Panc1 (cell line): ENCODE data around the gene RAP1B. TPM values are rescaled to one million over a fixed set of nuclear protein-coding genes. Genes with fewer than 3 reads are reported as not detected.

ENCODE experiments used
- ATAC-seq: fragments of 200-7000 bp; cut with Tn5 transposase; 2 replicates; pipeline ENCODE4 v1.9.1; 2020; ENCODE audit warnings: mild to moderate bottlenecking, moderate library complexity
- BruUV-seq: library from RNA; stranded (reverse); fragments of 400-500 nt; replicated peaks from 2 replicates; lab custom pipeline; 2021; lab: Mats Ljungman, UMichigan
- CTCF ChIA-PET: fragments of 300-600 bp; sonication (Branson Sonifier 250); formaldehyde crosslinking; loops from one replicate; lab custom pipeline; 2022; ENCODE audit warnings: antibody characterized with exemption; lab: Charles Lee
- POLR2A ChIA-PET: fragments of 300-600 bp; sonication (Branson Sonifier 250); formaldehyde crosslinking; loops from one replicate; lab custom pipeline; 2022; ENCODE audit warnings: antibody characterized with exemption; lab: Charles Lee
- DNase-seq: peaks from one replicate; pipeline ENCODE4 v3.0.0-alpha.2; 2010; ENCODE audit warnings: low read depth, low spot score
- H3K27ac ChIP-seq: 2 replicates; pipeline ENCODE4 v1.5.1; 2011; ENCODE audit warnings: mild to moderate bottlenecking, low read length, inconsistent platforms
- H3K27me3 ChIP-seq: fragments of 200-500 bp; sonication (Bioruptor generic); 2 replicates; pipeline ENCODE4 v1.6.0; 2014; ENCODE audit warnings: low read length, inconsistent platforms; ENCODE audit not compliant: control insufficient read depth, insufficient read depth
- H3K36me3 ChIP-seq: fragments of 200-500 bp; sonication (Bioruptor generic); 2 replicates; pipeline ENCODE4 v1.5.1; 2014; ENCODE audit warnings: inconsistent platforms, mild to moderate bottlenecking, low read length, moderate library complexity; ENCODE audit not compliant: control insufficient read depth, insufficient read depth
- H3K4me1 ChIP-seq: 2 replicates; pipeline ENCODE4 v1.5.1; 2011; ENCODE audit warnings: inconsistent platforms, mild to moderate bottlenecking, low read length, moderate library complexity; ENCODE audit not compliant: control insufficient read depth, insufficient read depth
- H3K4me3 ChIP-seq, 2 experiments: 2 replicates each; pipeline ENCODE4 v1.5.1; 2011 to 2012; ENCODE audit warnings: low read depth in 2 of 2, low read length in 2 of 2, mild to moderate bottlenecking in 2 of 2, inconsistent platforms in 1 of 2, moderate library complexity in 1 of 2
- H3K9me3 ChIP-seq: fragments of 200-500 bp; sonication (Bioruptor generic); 2 replicates; pipeline ENCODE4 v1.5.1; 2014; ENCODE audit warnings: low read depth, mild to moderate bottlenecking, inconsistent platforms, low read length, moderate library complexity; ENCODE audit not compliant: control insufficient read depth, insufficient read depth
- CTCF ChIP-seq: fragments of 450-650 bp; IDR thresholded peaks from 2 replicates; pipeline ENCODE4 v1.5.1; 2017; ENCODE audit warnings: mild to moderate bottlenecking
- POLR2AphosphoS5 ChIP-seq: IDR thresholded peaks from 2 replicates; pipeline ENCODE4 v1.6.1; 2012; ENCODE audit warnings: mild to moderate bottlenecking, low read depth, low read length, moderate library complexity
- REST ChIP-seq, 2 experiments: IDR thresholded peaks; 2 replicates each; pipeline ENCODE4 v1.6.1; 2011 to 2012; ENCODE audit warnings: low read depth in 2 of 2, control low read depth in 1 of 2, low read length in 1 of 2, mild to moderate bottlenecking in 1 of 2, moderate library complexity in 1 of 2; ENCODE audit not compliant: insufficient read depth in 1 of 2
- SIN3A ChIP-seq: IDR thresholded peaks from 2 replicates; pipeline ENCODE4 v1.6.1; 2012; ENCODE audit warnings: low read depth, mild to moderate bottlenecking, low read length, moderate library complexity, borderline replicate concordance; ENCODE audit not compliant: insufficient read depth
- TCF7L2 ChIP-seq: IDR thresholded peaks from 2 replicates; pipeline ENCODE4 v1.6.1; 2011; ENCODE audit warnings: mild to moderate bottlenecking, low read depth, low read length, inconsistent platforms
- in situ Hi-C: cut with HindIII; loops from 2 replicates; pipeline ENCODE4 v1.10.0; 2016; ENCODE audit warnings: low sequenced_read_pairs, low pct_unique_long_range_greater_than_20kb
- intact Hi-C: fragments of 100-400 bp; cut with micrococcal nuclease; formaldehyde crosslinking; loops from one replicate; pipeline ENCODE4 v1.10.0; 2022; ENCODE audit not compliant: unreplicated experiment
- total RNA-seq: library from RNA; stranded (reverse); gene quantifications from one replicate; pipeline ENCODE4 v1.2.1, GENCODE V29; 2021; ENCODE audit not compliant: unreplicated experiment

The RAP1B gene
- total RNA-seq, 1 experiment from 2014 or later: 328 TPM

GRCh38 chr12:68686595-68687521, 76.2 kb downstream of the RAP1B start, which contains the start of gene NUP107:
Gene NUP107 (plus strand): TSS chr12:68686978. CDS start chr12:68687066, 88 bp downstream.
- DNase-seq (peak; percentile 89), ATAC-seq (peak; percentile 99)
- H3K27ac ChIP-seq: peak within 1 kb of the TSS; percentile 98
- in situ Hi-C loops: no loop called here
- intact Hi-C loops: no loop called here
- H3K9me3 ChIP-seq: no peaks in the 10 kb centered on the region
- H3K4me1 ChIP-seq: peaks cover 21% of the 10 kb centered on the region
- ChIA-PET POLR2A (no interaction called here), CTCF (no interaction called here)
- TF ChIP-seq REST (IDR thresholded peaks at IDR 0.05; ENCODE audit: insufficient read depth in 1 of 2, low read depth in 2 of 2, low read length in 1 of 2): 0 out of 4 replicates have a peak, but pooled peaks of 1 of the 2 experiments have one; percentile 62
- TF ChIP-seq CTCF: no peak
- TF ChIP-seq TCF7L2: peak; percentile 38; the same call in 1 of the 2 replicates
- peak; percentile 95 for TF ChIP-seq POLR2AphosphoS5
- peak; percentile 94 for TF ChIP-seq SIN3A
- peaks cover 15% of the 10 kb centered on the region; the same call in 1 of the 2 replicates for H3K36me3 ChIP-seq
- peak within 1 kb of the TSS; percentile 87 to 95 for H3K4me3 ChIP-seq
- TSS peak; percentile 73 for BruUV-seq
- H3K27me3 ChIP-seq: no peaks in the 10 kb centered on the region

GRCh38 chr12:68695454-68695853, 84.8 kb downstream of the RAP1B start:
- no peak for TF ChIP-seq POLR2AphosphoS5
- TF ChIP-seq REST (IDR thresholded peaks at IDR 0.05; ENCODE audit: insufficient read depth in 1 of 2, low read depth in 2 of 2, low read length in 1 of 2): no peak
- TF ChIP-seq CTCF: no peak
- TF ChIP-seq TCF7L2: no peak
- TF ChIP-seq SIN3A: no peak
- Histone ChIP-seq H3K4me1 (no peaks in the 10 kb centered on the region), H3K36me3 (peaks cover 16% of the 10 kb centered on the region), H3K27me3 (no peaks in the 10 kb centered on the region), H3K9me3 (no peaks in the 10 kb centered on the region), H3K27ac (no peak overlapping the region), H3K4me3 (no peak overlapping the region)
- in situ Hi-C loops (no loop called here), intact Hi-C loops (no loop called here)
- BruUV-seq: no TSS peak
- DNase-seq: no peak
- CTCF ChIA-PET: no interaction called here
- ATAC-seq: no peak
- POLR2A ChIA-PET: interaction anchor here (0.7 kb wide), 1 partner anchor 98 kb away, joined by 5 read pairs; no protein-coding TSS in a partner anchor
